WTC11 (cell line): ENCODE results near the gene ZCCHC2. TPM values are rescaled to one million over a fixed set of nuclear protein-coding genes. Genes with fewer than 3 reads are reported as not detected.
A peak's percentile ranks its signal among the peaks of the same experiment; 100 is the strongest.

Experiments
- ATAC-seq: fragments of 200-7000 bp; cut with Tn5 transposase; 2 replicates; pipeline ENCODE4 v1.10.0; 2021; ENCODE audit warnings: mild to moderate bottlenecking, moderate library complexity
- CTCF ChIA-PET: fragments of 300-600 bp; sonication (Branson Sonifier 250); formaldehyde crosslinking; loops from one replicate; lab custom pipeline; 2021; ENCODE audit warnings: antibody characterized with exemption; lab: Charles Lee
- POLR2A ChIA-PET: fragments of 350-600 bp; sonication (Branson Sonifier 250); formaldehyde crosslinking; loops from one replicate; lab custom pipeline; 2021; ENCODE audit warnings: antibody characterized with exemption; lab: Charles Lee
- DNase-seq: peaks from one replicate; pipeline ENCODE4 v3.0.0; 2021; ENCODE audit warnings: low spot score
- H3K27ac Mint-ChIP-seq: 2 replicates; pipeline ENCODE4 v1.8.0; 2021; ENCODE audit warnings: mixed read lengths
- H3K27me3 Mint-ChIP-seq: 2 replicates; pipeline ENCODE4 v1.8.0; 2021; ENCODE audit warnings: low read depth, mild to moderate bottlenecking, moderate library complexity, mixed read lengths
- H3K36me3 Mint-ChIP-seq: 2 replicates; pipeline ENCODE4 v1.8.0; 2021; ENCODE audit warnings: mixed read lengths
- H3K4me1 Mint-ChIP-seq: 2 replicates; pipeline ENCODE4 v1.8.0; 2022; ENCODE audit warnings: mixed read lengths
- H3K4me3 Mint-ChIP-seq: 2 replicates; pipeline ENCODE4 v1.8.0; 2021; ENCODE audit warnings: mild to moderate bottlenecking, moderate library complexity, mixed read lengths
- H3K9me3 Mint-ChIP-seq: 2 replicates; pipeline ENCODE4 v1.8.0; 2021; ENCODE audit warnings: mixed read lengths
- ATF1 ChIP-seq: sonication (generic); formaldehyde crosslinking; IDR thresholded peaks from 2 replicates; pipeline ENCODE4 v1.8.1; 2023; ENCODE audit warnings: mild to moderate bottlenecking, moderate library complexity, missing genetic modification reagents
- ATF2 ChIP-seq: sonication (generic); formaldehyde crosslinking; IDR thresholded peaks from 2 replicates; pipeline ENCODE4 v1.8.1; 2022; ENCODE audit warnings: low read depth, missing genetic modification reagents, borderline replicate concordance
- EMX1 ChIP-seq: fragments of 250-450 bp; sonication (Bioruptor Pico); IDR thresholded peaks from 2 replicates; pipeline ENCODE4 v1.8.0; 2021; ENCODE audit warnings: mild to moderate bottlenecking
- FOXJ3 ChIP-seq: sonication (generic); formaldehyde crosslinking; IDR thresholded peaks from 2 replicates; pipeline ENCODE4 v1.9.0; 2021; ENCODE audit warnings: missing genetic modification reagents, mild to moderate bottlenecking, borderline replicate concordance
- IRF1 ChIP-seq: sonication (generic); formaldehyde crosslinking; IDR thresholded peaks from 2 replicates; pipeline ENCODE4 v1.8.0; 2023; ENCODE audit warnings: missing genetic modification reagents
- IRF2 ChIP-seq: sonication (generic); formaldehyde crosslinking; IDR thresholded peaks from 2 replicates; pipeline ENCODE4 v1.8.0; 2022; ENCODE audit warnings: low read depth, missing genetic modification reagents, borderline replicate concordance
- NR2C2 ChIP-seq: sonication (generic); formaldehyde crosslinking; IDR thresholded peaks from 2 replicates; pipeline ENCODE4 v1.8.0; 2022; ENCODE audit warnings: mild to moderate bottlenecking, missing genetic modification reagents
- OVOL2 ChIP-seq: fragments of 250-450 bp; sonication (Bioruptor Pico); IDR thresholded peaks from 2 replicates; pipeline ENCODE4 v1.9.0; 2021; ENCODE audit warnings: mild to moderate bottlenecking, borderline replicate concordance
- SMAD4 ChIP-seq: sonication (generic); formaldehyde crosslinking; IDR thresholded peaks from 2 replicates; pipeline ENCODE4 v1.8.0; 2022; ENCODE audit warnings: mild to moderate bottlenecking, missing genetic modification reagents
- TEAD1 ChIP-seq: sonication (generic); formaldehyde crosslinking; IDR thresholded peaks from 2 replicates; pipeline ENCODE4 v1.8.0; 2022; ENCODE audit warnings: mild to moderate bottlenecking, missing genetic modification reagents
- ZBTB21 ChIP-seq: sonication (generic); formaldehyde crosslinking; IDR thresholded peaks from 2 replicates; pipeline ENCODE4 v1.8.1; 2023; ENCODE audit warnings: mild to moderate bottlenecking, missing genetic modification reagents, borderline replicate concordance
- ZBTB43 ChIP-seq: sonication (generic); formaldehyde crosslinking; IDR thresholded peaks from 2 replicates; pipeline ENCODE4 v1.8.1; 2023; ENCODE audit warnings: mild to moderate bottlenecking, missing genetic modification reagents
- ZNF232 ChIP-seq: sonication (generic); formaldehyde crosslinking; IDR thresholded peaks from 2 replicates; pipeline ENCODE4 v1.8.0; 2022; ENCODE audit warnings: mild to moderate bottlenecking, missing genetic modification reagents
- ZNF396 ChIP-seq: fragments of 250-450 bp; sonication (Bioruptor Pico); IDR thresholded peaks from 2 replicates; pipeline ENCODE4 v1.8.0; 2021; ENCODE audit warnings: mild to moderate bottlenecking, moderate library complexity, borderline replicate concordance
- ZNF416 ChIP-seq: fragments of 250-450 bp; sonication (Bioruptor Pico); IDR thresholded peaks from 2 replicates; pipeline ENCODE4 v1.9.0; 2021; ENCODE audit warnings: mild to moderate bottlenecking, inconsistent platforms
- ZNF512 ChIP-seq: sonication (generic); formaldehyde crosslinking; IDR thresholded peaks from 2 replicates; pipeline ENCODE4 v1.8.1; 2022; ENCODE audit warnings: missing genetic modification reagents, borderline replicate concordance
- ZNF671 ChIP-seq: fragments of 250-450 bp; sonication (Bioruptor Pico); IDR thresholded peaks from 2 replicates; pipeline ENCODE4 v1.8.0; 2021; ENCODE audit warnings: mild to moderate bottlenecking
- total RNA-seq: library from RNA; stranded (reverse); gene quantifications from 3 replicates; pipeline ENCODE4 v1.2.3, GENCODE V29; 2021
- TF ChIP-seq, protein P1 (sequence below): sonication (generic); formaldehyde crosslinking; IDR thresholded peaks from 2 replicates; pipeline ENCODE4 v1.8.1; 2022; ENCODE audit warnings: mild to moderate bottlenecking, moderate library complexity, missing genetic modification reagents
- TF ChIP-seq, protein P2 (sequence below): fragments of 250-450 bp; sonication (Bioruptor Pico); IDR thresholded peaks from 2 replicates; pipeline ENCODE4 v1.9.0; 2021; ENCODE audit warnings: mild to moderate bottlenecking
- TF ChIP-seq, protein P3 (sequence below): sonication (generic); formaldehyde crosslinking; IDR thresholded peaks from 2 replicates; pipeline ENCODE4 v1.8.1; 2023; ENCODE audit warnings: mild to moderate bottlenecking, missing genetic modification reagents, moderate library complexity
- TF ChIP-seq, protein P4 (sequence below): sonication (generic); formaldehyde crosslinking; IDR thresholded peaks from 2 replicates; pipeline ENCODE4 v1.8.1; 2023; ENCODE audit warnings: mild to moderate bottlenecking, moderate library complexity, missing genetic modification reagents

ZCCHC2 gene
- total RNA-seq, 1 experiment from 2014 or later, result 18.8 TPM

DNA sequence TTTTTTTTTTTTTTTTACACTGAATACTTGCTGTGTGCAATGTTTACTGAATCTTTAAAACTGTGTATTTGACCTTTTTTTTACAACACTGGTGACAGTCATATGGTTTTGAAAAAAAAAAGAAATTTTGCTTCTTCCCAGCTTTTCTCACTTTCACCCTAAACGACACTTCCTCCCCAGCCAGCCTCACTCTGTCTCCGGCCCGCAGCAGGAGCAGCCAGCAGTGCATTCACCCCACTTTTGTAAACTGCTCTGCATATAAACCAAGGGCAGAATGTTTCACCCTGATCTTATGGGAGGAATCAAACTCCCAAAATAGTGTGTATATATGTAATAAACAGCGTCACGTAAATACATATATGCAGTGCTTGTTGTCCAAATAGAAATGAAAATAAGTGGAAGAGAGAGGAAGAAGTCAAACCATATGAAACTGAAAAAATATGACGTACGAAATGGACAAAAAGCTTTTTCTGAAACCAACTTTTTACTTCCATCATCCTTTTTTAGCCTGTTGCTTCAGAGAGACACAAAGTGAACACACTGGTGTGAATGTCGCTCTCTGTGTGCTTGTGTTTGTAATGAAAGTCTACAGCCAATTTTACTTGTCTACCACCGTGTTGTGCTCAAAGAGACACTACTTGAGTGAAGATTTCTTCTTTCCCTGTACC lies 54.2 kb downstream of the ZCCHC2 start:
- DNase-seq, result no peak
- no peaks in the 10 kb centered on the region for H3K27me3 Mint-ChIP-seq
- H3K9me3 Mint-ChIP-seq, result no peaks in the 10 kb centered on the region
- ChIA-PET CTCF (interaction anchor here (1.1 to 1.4 kb wide), 2 partner anchors 7 to 151 kb away, joined by 4 to 6 read pairs; no protein-coding TSS in a partner anchor), POLR2A (interaction anchor here (0.7 kb wide), 1 partner anchor 130 kb away, joined by 3 read pairs; no protein-coding TSS in a partner anchor)
- peaks cover 29% of the 10 kb centered on the region for H3K36me3 Mint-ChIP-seq
- TF ChIP-seq ZBTB43 (no peak), ZNF396 (CRISPR knock-in tag) (no peak), OVOL2 (no peak)
- TF ChIP-seq, protein P1, sequence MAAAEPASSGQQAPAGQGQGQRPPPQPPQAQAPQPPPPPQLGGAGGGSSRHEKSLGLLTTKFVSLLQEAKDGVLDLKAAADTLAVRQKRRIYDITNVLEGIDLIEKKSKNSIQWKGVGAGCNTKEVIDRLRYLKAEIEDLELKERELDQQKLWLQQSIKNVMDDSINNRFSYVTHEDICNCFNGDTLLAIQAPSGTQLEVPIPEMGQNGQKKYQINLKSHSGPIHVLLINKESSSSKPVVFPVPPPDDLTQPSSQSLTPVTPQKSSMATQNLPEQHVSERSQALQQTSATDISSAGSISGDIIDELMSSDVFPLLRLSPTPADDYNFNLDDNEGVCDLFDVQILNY (CRISPR knock-in tag), result no peak
- TF ChIP-seq, all 79 proteins: peak for 0
- ATAC-seq, result no peak
- peak overlapping the region; percentile 67; the same call in 1 of the 2 replicates for H3K27ac Mint-ChIP-seq
- no peak overlapping the region for H3K4me3 Mint-ChIP-seq
- peaks cover 16% of the 10 kb centered on the region for H3K4me1 Mint-ChIP-seq

- DNase-seq (no peak), ATAC-seq (no peak)
- POLR2A ChIA-PET, result interaction anchor here (0.6 kb wide), 1 partner anchor 140 kb away, joined by 3 read pairs; no protein-coding TSS in a partner anchor
- Mint-ChIP-seq H3K36me3 (peaks cover 26% of the 10 kb centered on the region), H3K4me1 (peaks cover 12% of the 10 kb centered on the region), H3K9me3 (no peaks in the 10 kb centered on the region), H3K4me3 (no peak overlapping the region), H3K27me3 (no peaks in the 10 kb centered on the region), H3K27ac (no peak overlapping the region)
- CTCF ChIA-PET, result interaction anchor here (0.6 to 1.1 kb wide), 2 partner anchors 28 to 152 kb away, joined by 4 read pairs; no protein-coding TSS in a partner anchor
- TF ChIP-seq IRF1 (CRISPR knock-in tag) (no peak), ATF2 (CRISPR knock-in tag) (no peak), ZBTB21 (CRISPR knock-in tag) (no peak), SMAD4 (no peak), ZNF232 (no peak), ATF1 (CRISPR knock-in tag) (no peak), ZNF512 (CRISPR knock-in tag) (no peak), ZBTB43 (no peak), ZNF416 (CRISPR knock-in tag) (no peak), ZNF671 (CRISPR knock-in tag) (no peak), EMX1 (no peak), TEAD1 (no peak), FOXJ3 (CRISPR knock-in tag) (no peak), IRF2 (CRISPR knock-in tag) (no peak), NR2C2 (no peak)
- TF ChIP-seq, protein P2, sequence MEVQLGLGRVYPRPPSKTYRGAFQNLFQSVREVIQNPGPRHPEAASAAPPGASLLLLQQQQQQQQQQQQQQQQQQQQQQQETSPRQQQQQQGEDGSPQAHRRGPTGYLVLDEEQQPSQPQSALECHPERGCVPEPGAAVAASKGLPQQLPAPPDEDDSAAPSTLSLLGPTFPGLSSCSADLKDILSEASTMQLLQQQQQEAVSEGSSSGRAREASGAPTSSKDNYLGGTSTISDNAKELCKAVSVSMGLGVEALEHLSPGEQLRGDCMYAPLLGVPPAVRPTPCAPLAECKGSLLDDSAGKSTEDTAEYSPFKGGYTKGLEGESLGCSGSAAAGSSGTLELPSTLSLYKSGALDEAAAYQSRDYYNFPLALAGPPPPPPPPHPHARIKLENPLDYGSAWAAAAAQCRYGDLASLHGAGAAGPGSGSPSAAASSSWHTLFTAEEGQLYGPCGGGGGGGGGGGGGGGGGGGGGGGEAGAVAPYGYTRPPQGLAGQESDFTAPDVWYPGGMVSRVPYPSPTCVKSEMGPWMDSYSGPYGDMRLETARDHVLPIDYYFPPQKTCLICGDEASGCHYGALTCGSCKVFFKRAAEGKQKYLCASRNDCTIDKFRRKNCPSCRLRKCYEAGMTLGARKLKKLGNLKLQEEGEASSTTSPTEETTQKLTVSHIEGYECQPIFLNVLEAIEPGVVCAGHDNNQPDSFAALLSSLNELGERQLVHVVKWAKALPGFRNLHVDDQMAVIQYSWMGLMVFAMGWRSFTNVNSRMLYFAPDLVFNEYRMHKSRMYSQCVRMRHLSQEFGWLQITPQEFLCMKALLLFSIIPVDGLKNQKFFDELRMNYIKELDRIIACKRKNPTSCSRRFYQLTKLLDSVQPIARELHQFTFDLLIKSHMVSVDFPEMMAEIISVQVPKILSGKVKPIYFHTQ (CRISPR knock-in tag), result no peak
- TF ChIP-seq, protein P3, sequence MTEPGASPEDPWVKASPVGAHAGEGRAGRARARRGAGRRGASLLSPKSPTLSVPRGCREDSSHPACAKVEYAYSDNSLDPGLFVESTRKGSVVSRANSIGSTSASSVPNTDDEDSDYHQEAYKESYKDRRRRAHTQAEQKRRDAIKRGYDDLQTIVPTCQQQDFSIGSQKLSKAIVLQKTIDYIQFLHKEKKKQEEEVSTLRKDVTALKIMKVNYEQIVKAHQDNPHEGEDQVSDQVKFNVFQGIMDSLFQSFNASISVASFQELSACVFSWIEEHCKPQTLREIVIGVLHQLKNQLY (CRISPR knock-in tag), result no peak
- TF ChIP-seq, protein P4, sequence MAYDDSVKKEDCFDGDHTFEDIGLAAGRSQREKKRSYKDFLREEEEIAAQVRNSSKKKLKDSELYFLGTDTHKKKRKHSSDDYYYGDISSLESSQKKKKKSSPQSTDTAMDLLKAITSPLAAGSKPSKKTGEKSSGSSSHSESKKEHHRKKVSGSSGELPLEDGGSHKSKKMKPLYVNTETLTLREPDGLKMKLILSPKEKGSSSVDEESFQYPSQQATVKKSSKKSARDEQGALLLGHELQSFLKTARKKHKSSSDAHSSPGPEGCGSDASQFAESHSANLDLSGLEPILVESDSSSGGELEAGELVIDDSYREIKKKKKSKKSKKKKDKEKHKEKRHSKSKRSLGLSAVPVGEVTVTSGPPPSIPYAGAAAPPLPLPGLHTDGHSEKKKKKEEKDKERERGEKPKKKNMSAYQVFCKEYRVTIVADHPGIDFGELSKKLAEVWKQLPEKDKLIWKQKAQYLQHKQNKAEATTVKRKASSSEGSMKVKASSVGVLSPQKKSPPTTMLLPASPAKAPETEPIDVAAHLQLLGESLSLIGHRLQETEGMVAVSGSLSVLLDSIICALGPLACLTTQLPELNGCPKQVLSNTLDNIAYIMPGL (CRISPR knock-in tag), result no peak
Observed at GRCh38 chr18:62577765-62578164, 54.9 kb downstream of the ZCCHC2 start.
